Neural progenitor cell (in vitro differentiated cells): ENCODE data around the gene DELE1. TPM values are rescaled to one million over a fixed set of nuclear protein-coding genes. Genes with fewer than 3 reads are reported as not detected.

Source experiments
- DNase-seq: peaks from one replicate; pipeline ENCODE4 v3.0.0-alpha.2; 2016; ENCODE audit warnings: low spot score
- H2AFZ ChIP-seq: fragments of 200-600 bp; sonication (generic); replicated peaks from 2 replicates; pipeline ENCODE4 v1.6.1; 2016; ENCODE audit warnings: antibody characterized with exemption
- H3F3A ChIP-seq: fragments of 200-600 bp; sonication (generic); 2 replicates; pipeline ENCODE4 v1.6.1; 2016; ENCODE audit warnings: antibody characterized with exemption, low read depth
- H3K27ac ChIP-seq: fragments of 200-600 bp; sonication (generic); 2 replicates; pipeline ENCODE4 v1.5.1; 2016; ENCODE audit warnings: mild to moderate bottlenecking
- H3K27me3 ChIP-seq: fragments of 200-600 bp; sonication (generic); 2 replicates; pipeline ENCODE4 v1.6.1; 2016; ENCODE audit warnings: mild to moderate bottlenecking, moderate library complexity
- H3K36me3 ChIP-seq: fragments of 200-600 bp; sonication (generic); 2 replicates; pipeline ENCODE4 v1.5.1; 2016
- H3K4me1 ChIP-seq: fragments of 200-600 bp; sonication (generic); 2 replicates; pipeline ENCODE4 v1.6.1; 2016; ENCODE audit warnings: mixed run types
- H3K4me2 ChIP-seq: fragments of 200-600 bp; sonication (generic); 2 replicates; pipeline ENCODE4 v1.6.1; 2016
- H3K4me3 ChIP-seq: fragments of 200-600 bp; sonication (generic); 2 replicates; pipeline ENCODE4 v1.5.1; 2016
- H3K79me2 ChIP-seq: fragments of 200-600 bp; sonication (generic); 2 replicates; pipeline ENCODE4 v1.6.1; 2016; ENCODE audit warnings: low read depth
- H3K9ac ChIP-seq: fragments of 200-600 bp; sonication (generic); 2 replicates; pipeline ENCODE4 v1.6.1; 2016
- H3K9me3 ChIP-seq: fragments of 200-600 bp; sonication (generic); 2 replicates; pipeline ENCODE4 v1.5.1; 2016; ENCODE audit warnings: low read depth
- H4K20me1 ChIP-seq: fragments of 200-600 bp; sonication (generic); 2 replicates; pipeline ENCODE4 v1.6.1; 2016; ENCODE audit warnings: low read depth
- H3K27ac Mint-ChIP-seq: 3 replicates; pipeline ENCODE4 v1.8.0; 2021; ENCODE audit warnings: mixed read lengths
- H3K27me3 Mint-ChIP-seq: 2 replicates; pipeline ENCODE4 v1.8.0; 2022; ENCODE audit warnings: low read depth, mild to moderate bottlenecking, inconsistent platforms, moderate library complexity, mixed read lengths; ENCODE audit not compliant: insufficient read depth
- H3K36me3 Mint-ChIP-seq: 3 replicates; pipeline ENCODE4 v1.8.0; 2021; ENCODE audit warnings: mixed read lengths
- H3K4me1 Mint-ChIP-seq: 3 replicates; pipeline ENCODE4 v1.8.0; 2021; ENCODE audit warnings: mixed read lengths
- H3K4me3 Mint-ChIP-seq: 3 replicates; pipeline ENCODE4 v1.8.0; 2021; ENCODE audit warnings: mild to moderate bottlenecking, moderate library complexity, mixed read lengths
- H3K9me3 Mint-ChIP-seq: 3 replicates; pipeline ENCODE4 v1.8.0; 2020; ENCODE audit warnings: mixed read lengths
- CTCF ChIP-seq: fragments of 200-600 bp; sonication (generic); IDR thresholded peaks from 2 replicates; pipeline ENCODE4 v1.5.1; 2017; ENCODE audit warnings: antibody characterized with exemption, mild to moderate bottlenecking
- EZH2 ChIP-seq: fragments of 200-600 bp; sonication (generic); IDR thresholded peaks from 2 replicates; pipeline ENCODE4 v1.6.1; 2017; ENCODE audit warnings: antibody characterized with exemption, mild to moderate bottlenecking, moderate library complexity
- EZH2phosphoT487 ChIP-seq: fragments of 200-600 bp; sonication (generic); IDR thresholded peaks from 2 replicates; pipeline ENCODE4 v1.6.1; 2017; ENCODE audit warnings: antibody characterized with exemption
- total RNA-seq: library from RNA; depleted of rRNA; stranded (reverse); fragments of >200 nt; gene quantifications from 2 replicates; pipeline ENCODE4 v1.2.3, GENCODE V29; 2015; ENCODE audit warnings: low replicate concordance

Gene DELE1
- total RNA-seq, 1 donor from 2014 or later: 47.7 TPM

- Mint-ChIP-seq H3K4me1 (peaks cover 23% of the 10 kb centered on the region), H3K4me3 (no peak overlapping the region), H3K36me3 (no peaks in the 10 kb centered on the region), H3K9me3 (no peaks in the 10 kb centered on the region), H3K27me3 (peaks cover 10% of the 10 kb centered on the region), H3K27ac (no peak overlapping the region)
- H3K9me3 ChIP-seq: no peaks in the 10 kb centered on the region
- H3K9ac ChIP-seq: no peak overlapping the region
- no peak overlapping the region for H2AFZ ChIP-seq
- no peaks in the 10 kb centered on the region for H3K79me2 ChIP-seq
- H3K27me3 ChIP-seq: peaks cover 36% of the 10 kb centered on the region
- peaks cover 28% of the 10 kb centered on the region for H3F3A ChIP-seq
- no peaks in the 10 kb centered on the region for H3K36me3 ChIP-seq
- no peak overlapping the region for H3K4me2 ChIP-seq
- H3K27ac ChIP-seq: no peak overlapping the region
- no peak overlapping the region for H3K4me3 ChIP-seq
- TF ChIP-seq EZH2 (no peak), EZH2phosphoT487 (no peak), CTCF (no peak)
- peaks cover 14% of the 10 kb centered on the region for H3K4me1 ChIP-seq
- no peaks in the 10 kb centered on the region for H4K20me1 ChIP-seq
- no peak for DNase-seq
Measured at GRCh38 chr5:141916522-141916921, 7.1 kb upstream of the DELE1 start.

GRCh38 chr5:141917760-141918159 is 5.9 kb upstream of the DELE1 start:
- H3K4me3 Mint-ChIP-seq: no peak overlapping the region
- Histone ChIP-seq H3K9ac (no peak overlapping the region), H3K79me2 (peaks cover 3% of the 10 kb centered on the region), H3K4me2 (no peak overlapping the region), H3K4me3 (no peak overlapping the region), H4K20me1 (no peaks in the 10 kb centered on the region), H2AFZ (no peak overlapping the region), H3K4me1 (peaks cover 14% of the 10 kb centered on the region), H3K9me3 (no peaks in the 10 kb centered on the region), H3K27me3 (peaks cover 29% of the 10 kb centered on the region), H3K36me3 (no peaks in the 10 kb centered on the region), H3F3A (peaks cover 30% of the 10 kb centered on the region), H3K27ac (no peak overlapping the region)
- no peaks in the 10 kb centered on the region for H3K9me3 Mint-ChIP-seq
- H3K27me3 Mint-ChIP-seq: peaks cover 10% of the 10 kb centered on the region
- no peak overlapping the region for H3K27ac Mint-ChIP-seq
- no peaks in the 10 kb centered on the region for H3K36me3 Mint-ChIP-seq
- no peak for DNase-seq
- H3K4me1 Mint-ChIP-seq: peaks cover 26% of the 10 kb centered on the region
- TF ChIP-seq CTCF (no peak), EZH2 (no peak), EZH2phosphoT487 (no peak)

- Histone ChIP-seq H3K36me3 (no peaks in the 10 kb centered on the region), H3K9me3 (no peaks in the 10 kb centered on the region), H3K4me3 (no peak overlapping the region), H3F3A (peaks cover 36% of the 10 kb centered on the region), H3K9ac (no peak overlapping the region), H3K27ac (no peak overlapping the region), H3K4me1 (peaks cover 7% of the 10 kb centered on the region), H3K4me2 (no peak overlapping the region), H2AFZ (no peak overlapping the region), H3K79me2 (peaks cover 12% of the 10 kb centered on the region), H3K27me3 (peaks cover 11% of the 10 kb centered on the region), H4K20me1 (no peaks in the 10 kb centered on the region)
- TF ChIP-seq EZH2 (no peak), EZH2phosphoT487 (no peak), CTCF (no peak)
- no peak for DNase-seq
- peak overlapping the region; percentile 12 for H3K27ac Mint-ChIP-seq
- no peak overlapping the region for H3K4me3 Mint-ChIP-seq
- no peaks in the 10 kb centered on the region for H3K27me3 Mint-ChIP-seq
- no peaks in the 10 kb centered on the region for H3K9me3 Mint-ChIP-seq
- H3K36me3 Mint-ChIP-seq: no peaks in the 10 kb centered on the region
- peaks cover 21% of the 10 kb centered on the region for H3K4me1 Mint-ChIP-seq
Measured at GRCh38 chr5:141919218-141920119, 4.2 kb upstream of the DELE1 start.
